Liver (tissue), 9 donors: ENCODE data around the gene LRP3. TPM values are rescaled to one million over a fixed set of nuclear protein-coding genes. Genes with fewer than 3 reads are reported as not detected.
A peak's percentile ranks its signal among the peaks of the same experiment; 100 is the strongest.

Experiments used
- DNase-seq: peaks from one replicate; pipeline ENCODE4 v3.0.0-alpha.2; 2017; ENCODE audit warnings: low spot score
- H3K27ac ChIP-seq, 2 donors: one replicate each; pipeline ENCODE4 v1.7.0; 2013; ENCODE audit warnings: inconsistent platforms in 2 of 2, low read length in 2 of 2, control low read depth in 1 of 2, low read depth in 1 of 2, mild to moderate bottlenecking in 1 of 2
- H3K27me3 ChIP-seq, 4 donors: one replicate each; pipeline versions ENCODE4 v1.6.1 to v1.7.0; 2013; ENCODE audit warnings: low read length in 3 of 4, inconsistent platforms in 1 of 4, mild to moderate bottlenecking in 1 of 4, moderate library complexity in 1 of 4; ENCODE audit not compliant: control insufficient read depth in 4 of 4, insufficient read depth in 4 of 4
- H3K36me3 ChIP-seq, 4 donors: one replicate each; pipeline versions ENCODE4 v1.6.1 to v1.7.0; 2013; ENCODE audit warnings: low read length in 3 of 4, mild to moderate bottlenecking in 3 of 4, low read depth in 1 of 4, moderate library complexity in 1 of 4; ENCODE audit not compliant: control insufficient read depth in 4 of 4, insufficient read depth in 3 of 4
- H3K4me1 ChIP-seq, 4 donors: one replicate each; pipeline versions ENCODE4 v1.6.1 to v1.7.0; 2013; ENCODE audit warnings: low read length in 3 of 4, mild to moderate bottlenecking in 3 of 4, moderate library complexity in 1 of 4; ENCODE audit not compliant: control insufficient read depth in 4 of 4, insufficient read depth in 4 of 4
- H3K4me3 ChIP-seq, 3 donors: one replicate each; pipeline versions ENCODE4 v1.6.1 to v1.7.0; 2013; ENCODE audit warnings: low read length in 3 of 3, control low read depth in 1 of 3, low read depth in 1 of 3, mild to moderate bottlenecking in 1 of 3
- H3K9ac ChIP-seq, 2 donors: one replicate each; pipeline ENCODE4 v1.7.0; 2013; ENCODE audit warnings: low read length in 2 of 2, mild to moderate bottlenecking in 2 of 2, moderate library complexity in 2 of 2, control low read depth in 1 of 2, low read depth in 1 of 2
- H3K9me3 ChIP-seq, 4 donors: one replicate each; pipeline versions ENCODE4 v1.6.1 to v1.7.0; 2013; ENCODE audit warnings: low read length in 3 of 4; ENCODE audit not compliant: control insufficient read depth in 4 of 4
- FOXA1 ChIP-seq: IDR thresholded peaks from 2 replicates; pipeline ENCODE4 v1.6.1; 2016; ENCODE audit warnings: antibody characterized with exemption
- FOXA2 ChIP-seq: IDR thresholded peaks from 2 replicates; pipeline ENCODE4 v1.6.1; 2016; ENCODE audit warnings: antibody characterized with exemption
- HNF4A ChIP-seq, 2 donors: conservative IDR thresholded peaks; 2 replicates each; pipeline ENCODE4 v1.6.1; 2016; ENCODE audit warnings: antibody characterized with exemption in 2 of 2, mild to moderate bottlenecking in 2 of 2
- HNF4G ChIP-seq: IDR thresholded peaks from 2 replicates; pipeline ENCODE4 v1.6.1; 2016; ENCODE audit warnings: antibody characterized with exemption
- NR2F2 ChIP-seq: IDR thresholded peaks from 2 replicates; pipeline ENCODE4 v1.6.1; 2016; ENCODE audit warnings: antibody characterized with exemption
- RAD21 ChIP-seq, 2 donors: IDR thresholded peaks; 2 replicates each; pipeline ENCODE4 v1.6.1; 2016; ENCODE audit warnings: antibody characterized with exemption in 2 of 2, mild to moderate bottlenecking in 2 of 2
- RXRA ChIP-seq, 2 donors: IDR thresholded peaks; 2 replicates each; pipeline ENCODE4 v1.6.1; 2017 to 2018; ENCODE audit warnings: antibody characterized with exemption in 2 of 2, mild to moderate bottlenecking in 1 of 2
- SP1 ChIP-seq: IDR thresholded peaks from 2 replicates; pipeline ENCODE4 v1.6.1; 2018; ENCODE audit warnings: antibody characterized with exemption, mild to moderate bottlenecking
- TAF1 ChIP-seq: conservative IDR thresholded peaks from 2 replicates; pipeline ENCODE4 v1.6.1; 2016; ENCODE audit warnings: antibody characterized with exemption, mild to moderate bottlenecking
- YY1 ChIP-seq: IDR thresholded peaks from 2 replicates; pipeline ENCODE4 v1.6.1; 2016; ENCODE audit warnings: antibody characterized with exemption, mild to moderate bottlenecking
- ZBTB33 ChIP-seq: IDR thresholded peaks from 2 replicates; pipeline ENCODE4 v1.6.1; 2016; ENCODE audit warnings: antibody characterized with exemption
- WGBS: extraction: QIAGEN DNeasy Blood & Tissue Kit; methylation state at CpG from one replicate; pipeline ENCODE4 v1.1.7; 2013; 5-methylcytosine and 5-hydroxymethylcytosine counted together
- polyA plus RNA-seq, 2 donors: library from polyadenylated mRNA; stranded (reverse) in 1 of 2; unstranded in 1 of 2; fragments of 200-250 nt in 1 of 2; fragments of >200 nt in 1 of 2; fragmentation: Nextera tagmentation in 1 of 2; extraction: Ambion mirVana in 1 of 2; gene quantifications; one replicate each; pipeline versions ENCODE4 v1.2.1 to v1.2.3, GENCODE V29; 2013 to 2015
- total RNA-seq, 2 donors: library from RNA; depleted of rRNA; stranded (reverse); fragments of >200 nt; gene quantifications; one replicate each; pipeline ENCODE4 v1.2.3, GENCODE V29; 2014
- TF ChIP-seq, protein P1 (sequence below): fragments of 150-350 bp; IDR thresholded peaks from 2 replicates; pipeline ENCODE4 v1.5.1; 2017; ENCODE audit warnings: improper control_type of control experiment, low read depth, low read length; ENCODE audit not compliant: missing input control
- TF ChIP-seq, protein P2 (sequence below): IDR thresholded peaks from 2 replicates; pipeline ENCODE4 v1.6.1; 2016; ENCODE audit warnings: antibody characterized with exemption, mild to moderate bottlenecking
- donor health status: healthy.
- donor health status: healthy.
- donor health status: healthy.
- donor health status: healthy.
- donor health status: healthy.

LRP3 gene
- total and polyA plus RNA-seq, 4 donors = 2.5 to 42.3 (median 15.4) TPM

DNA sequence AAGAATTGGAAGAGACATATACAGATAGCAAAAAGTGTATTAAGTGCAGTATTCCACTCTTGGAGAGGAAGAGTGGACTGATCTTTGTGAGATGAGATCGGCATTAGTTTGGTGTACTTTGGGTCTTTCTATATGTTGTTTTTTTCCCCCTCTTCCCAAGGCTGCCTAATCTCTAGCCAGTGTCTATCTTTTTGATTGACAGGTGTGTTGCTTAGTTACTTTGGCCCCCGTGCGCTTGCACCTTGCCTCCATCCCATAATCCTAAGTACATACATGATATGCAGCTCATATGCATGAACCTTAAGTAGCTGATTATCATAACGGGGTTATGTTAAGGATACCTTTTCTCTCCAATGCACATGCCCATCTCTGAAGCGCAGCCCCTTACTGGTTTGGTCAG, 35.8 kb downstream of the LRP3 start:
- no peak overlapping the region for H3K9ac ChIP-seq
- DNase-seq = no peak
- H3K27ac ChIP-seq = no peak overlapping the region
- peaks cover 0 to 9% (median 5%) of the 10 kb centered on the region in 4 donors for H3K4me1 ChIP-seq
- no peak overlapping the region for H3K4me3 ChIP-seq
- peaks cover 0 to 3% (median 1%) of the 10 kb centered on the region in 4 donors for H3K27me3 ChIP-seq
- TF ChIP-seq RAD21 (IDR thresholded peaks at IDR 0.05) (no peak), HNF4A (conservative IDR thresholded peaks at IDR 0.05) (no peak), FOXA2 (no peak), RXRA (IDR thresholded peaks at IDR 0.05) (no peak), NR2F2 (no peak), SP1 (no peak), ZBTB33 (no peak), TAF1 (no peak), FOXA1 (no peak), YY1 (no peak), HNF4G (no peak)
- TF ChIP-seq, protein P1, sequence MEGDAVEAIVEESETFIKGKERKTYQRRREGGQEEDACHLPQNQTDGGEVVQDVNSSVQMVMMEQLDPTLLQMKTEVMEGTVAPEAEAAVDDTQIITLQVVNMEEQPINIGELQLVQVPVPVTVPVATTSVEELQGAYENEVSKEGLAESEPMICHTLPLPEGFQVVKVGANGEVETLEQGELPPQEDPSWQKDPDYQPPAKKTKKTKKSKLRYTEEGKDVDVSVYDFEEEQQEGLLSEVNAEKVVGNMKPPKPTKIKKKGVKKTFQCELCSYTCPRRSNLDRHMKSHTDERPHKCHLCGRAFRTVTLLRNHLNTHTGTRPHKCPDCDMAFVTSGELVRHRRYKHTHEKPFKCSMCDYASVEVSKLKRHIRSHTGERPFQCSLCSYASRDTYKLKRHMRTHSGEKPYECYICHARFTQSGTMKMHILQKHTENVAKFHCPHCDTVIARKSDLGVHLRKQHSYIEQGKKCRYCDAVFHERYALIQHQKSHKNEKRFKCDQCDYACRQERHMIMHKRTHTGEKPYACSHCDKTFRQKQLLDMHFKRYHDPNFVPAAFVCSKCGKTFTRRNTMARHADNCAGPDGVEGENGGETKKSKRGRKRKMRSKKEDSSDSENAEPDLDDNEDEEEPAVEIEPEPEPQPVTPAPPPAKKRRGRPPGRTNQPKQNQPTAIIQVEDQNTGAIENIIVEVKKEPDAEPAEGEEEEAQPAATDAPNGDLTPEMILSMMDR = no peak
- TF ChIP-seq, protein P2, sequence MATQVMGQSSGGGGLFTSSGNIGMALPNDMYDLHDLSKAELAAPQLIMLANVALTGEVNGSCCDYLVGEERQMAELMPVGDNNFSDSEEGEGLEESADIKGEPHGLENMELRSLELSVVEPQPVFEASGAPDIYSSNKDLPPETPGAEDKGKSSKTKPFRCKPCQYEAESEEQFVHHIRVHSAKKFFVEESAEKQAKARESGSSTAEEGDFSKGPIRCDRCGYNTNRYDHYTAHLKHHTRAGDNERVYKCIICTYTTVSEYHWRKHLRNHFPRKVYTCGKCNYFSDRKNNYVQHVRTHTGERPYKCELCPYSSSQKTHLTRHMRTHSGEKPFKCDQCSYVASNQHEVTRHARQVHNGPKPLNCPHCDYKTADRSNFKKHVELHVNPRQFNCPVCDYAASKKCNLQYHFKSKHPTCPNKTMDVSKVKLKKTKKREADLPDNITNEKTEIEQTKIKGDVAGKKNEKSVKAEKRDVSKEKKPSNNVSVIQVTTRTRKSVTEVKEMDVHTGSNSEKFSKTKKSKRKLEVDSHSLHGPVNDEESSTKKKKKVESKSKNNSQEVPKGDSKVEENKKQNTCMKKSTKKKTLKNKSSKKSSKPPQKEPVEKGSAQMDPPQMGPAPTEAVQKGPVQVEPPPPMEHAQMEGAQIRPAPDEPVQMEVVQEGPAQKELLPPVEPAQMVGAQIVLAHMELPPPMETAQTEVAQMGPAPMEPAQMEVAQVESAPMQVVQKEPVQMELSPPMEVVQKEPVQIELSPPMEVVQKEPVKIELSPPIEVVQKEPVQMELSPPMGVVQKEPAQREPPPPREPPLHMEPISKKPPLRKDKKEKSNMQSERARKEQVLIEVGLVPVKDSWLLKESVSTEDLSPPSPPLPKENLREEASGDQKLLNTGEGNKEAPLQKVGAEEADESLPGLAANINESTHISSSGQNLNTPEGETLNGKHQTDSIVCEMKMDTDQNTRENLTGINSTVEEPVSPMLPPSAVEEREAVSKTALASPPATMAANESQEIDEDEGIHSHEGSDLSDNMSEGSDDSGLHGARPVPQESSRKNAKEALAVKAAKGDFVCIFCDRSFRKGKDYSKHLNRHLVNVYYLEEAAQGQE = no peak
- WGBS = 82% methylated on average over 5 of the region's 5 CpGs
- H3K9me3 ChIP-seq = peaks cover 4 to 25% (median 10%) of the 10 kb centered on the region in 4 donors
- no peaks in the 10 kb centered on the region for H3K36me3 ChIP-seq

- H3K4me3 ChIP-seq = no peak overlapping the region
Measured at GRCh38 chr19:33231511-33231910, 37.4 kb downstream of the LRP3 start.

More at GRCh38 chr19:33231511-33231910, 37.4 kb downstream of the LRP3 start:
- 41% methylated on average over 5 of the region's 5 CpGs for WGBS
- peaks cover 0 to 10% (median 3%) of the 10 kb centered on the region in 4 donors for H3K4me1 ChIP-seq
- no peak overlapping the region for H3K27ac ChIP-seq
- no peak overlapping the region for H3K9ac ChIP-seq
- no peaks in the 10 kb centered on the region for H3K36me3 ChIP-seq
- H3K27me3 ChIP-seq = peaks cover 0 to 3% (median 1%) of the 10 kb centered on the region in 4 donors
- H3K9me3 ChIP-seq = peaks cover 4 to 25% (median 10%) of the 10 kb centered on the region in 4 donors
- TF ChIP-seq, protein P1 = no peak
- peak in 1 of 2 donors; percentile 6 for TF ChIP-seq HNF4A (conservative IDR thresholded peaks at IDR 0.05)
- no peak for TF ChIP-seq FOXA1
- TF ChIP-seq HNF4G = no peak
- DNase-seq = no peak
